GM19397 (cell line): ENCODE measurements around the gene ERBB2.

Experiments
- ATAC-seq: cut with Tn5 transposase; IDR thresholded peaks from one replicate; pipeline ENCODE4 v1.9.1; 2021; ENCODE audit warnings: mild to moderate bottlenecking, moderate library complexity; ENCODE audit not compliant: unreplicated experiment

ERBB2 gene

DNA sequence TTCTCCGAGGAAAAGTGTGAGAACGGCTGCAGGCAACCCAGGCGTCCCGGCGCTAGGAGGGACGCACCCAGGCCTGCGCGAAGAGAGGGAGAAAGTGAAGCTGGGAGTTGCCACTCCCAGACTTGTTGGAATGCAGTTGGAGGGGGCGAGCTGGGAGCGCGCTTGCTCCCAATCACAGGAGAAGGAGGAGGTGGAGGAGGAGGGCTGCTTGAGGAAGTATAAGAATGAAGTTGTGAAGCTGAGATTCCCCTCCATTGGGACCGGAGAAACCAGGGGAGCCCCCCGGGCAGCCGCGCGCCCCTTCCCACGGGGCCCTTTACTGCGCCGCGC is at the start of gene ERBB2:
ERBB2 (plus strand) TSS at position 247 of the 330 bp plus-strand sequence. CDS start 175 bp downstream, outside the sequence.
- ATAC-seq, result no peak

DNA sequence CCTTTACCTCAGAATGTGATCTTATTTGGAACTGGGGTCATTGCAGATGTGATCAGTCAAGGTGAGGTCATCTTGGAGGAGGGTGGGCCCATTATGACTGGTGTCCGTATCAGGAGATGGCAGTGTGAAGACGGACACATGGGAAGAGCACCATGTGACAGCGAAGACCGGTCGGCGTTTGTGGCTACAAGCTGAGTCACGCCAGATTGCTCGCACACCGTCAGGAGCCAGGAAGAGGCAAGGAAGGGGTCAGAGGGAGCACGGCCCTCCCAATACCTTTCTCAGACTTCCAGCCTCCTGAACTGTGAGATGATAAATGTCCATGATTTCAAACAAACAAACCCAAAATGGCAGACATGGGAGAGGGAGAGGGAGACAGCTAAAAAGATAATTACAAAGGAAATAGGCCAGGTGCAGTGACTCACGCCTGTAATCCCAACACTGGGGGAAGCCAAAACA is 49.7 kb upstream of the ERBB2 start:
- no peak for ATAC-seq

DNA sequence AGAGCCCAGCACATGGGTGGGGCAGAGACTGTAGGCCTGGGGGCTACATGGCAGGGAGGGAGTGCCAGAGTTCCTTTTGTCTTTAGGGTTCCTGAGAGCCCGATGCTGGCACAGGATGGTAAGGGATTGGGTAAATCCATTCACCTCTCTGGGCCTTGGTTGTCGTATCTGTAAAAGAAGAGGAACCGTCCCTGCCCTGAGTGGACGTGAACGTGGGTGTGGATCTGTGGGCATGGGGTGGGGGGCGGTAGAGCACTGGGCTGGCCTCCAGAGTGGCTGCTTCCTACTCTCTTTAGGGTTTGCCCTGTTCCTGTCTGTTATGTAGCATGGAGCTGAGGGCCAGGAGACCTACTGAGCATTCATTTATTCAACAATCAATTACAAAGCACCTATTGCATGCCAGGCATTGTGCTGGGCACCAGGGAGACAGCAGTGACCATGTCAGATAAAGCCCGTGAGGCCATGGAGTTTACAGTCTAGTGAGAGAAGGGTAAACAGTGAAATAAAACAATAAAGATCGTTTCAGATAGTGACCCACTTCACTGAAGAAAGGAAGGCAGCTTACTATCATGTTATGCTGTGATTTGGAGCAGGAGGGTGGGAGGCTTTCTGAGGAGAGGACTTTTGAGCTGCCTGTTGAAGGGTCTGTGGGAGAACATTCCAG is 47.8 kb upstream of the ERBB2 start:
- no peak for ATAC-seq

DNA sequence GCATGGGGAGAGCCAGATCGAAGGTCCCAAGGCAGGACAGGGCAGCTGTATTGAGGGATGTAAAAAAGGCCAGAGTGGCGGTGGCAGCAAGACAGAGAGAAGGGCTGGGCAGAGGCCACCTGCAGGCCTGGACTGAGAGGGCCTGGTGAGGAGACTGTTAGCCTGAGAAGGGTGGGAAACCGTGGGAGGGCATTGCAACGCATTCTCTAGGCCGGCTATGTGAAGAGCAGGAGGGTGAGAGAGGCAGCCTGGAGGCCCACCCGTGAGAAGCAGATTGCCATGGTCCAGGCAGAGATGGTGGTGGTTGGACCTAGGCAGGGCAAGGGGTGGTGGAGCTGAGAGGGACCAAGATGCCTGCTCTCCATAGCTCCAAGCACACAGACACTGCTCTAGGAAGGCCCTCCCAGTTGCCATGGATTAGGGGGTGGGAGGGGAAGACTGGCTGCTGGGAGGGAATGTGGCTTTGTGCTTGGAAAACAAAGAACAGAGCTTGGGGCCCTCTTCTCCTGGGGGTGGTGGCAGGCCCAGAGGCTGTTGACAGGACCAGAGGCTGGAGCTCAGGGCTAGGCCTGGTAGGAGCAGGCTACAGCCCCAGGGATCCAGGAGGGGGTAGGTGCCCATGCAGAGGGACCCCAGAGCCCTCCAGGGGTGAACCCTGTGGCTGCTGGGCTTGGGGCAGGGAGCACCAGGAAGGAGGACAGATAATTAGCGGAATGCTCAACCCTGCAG is 47.1 kb upstream of the ERBB2 start:
- no peak for ATAC-seq

DNA sequence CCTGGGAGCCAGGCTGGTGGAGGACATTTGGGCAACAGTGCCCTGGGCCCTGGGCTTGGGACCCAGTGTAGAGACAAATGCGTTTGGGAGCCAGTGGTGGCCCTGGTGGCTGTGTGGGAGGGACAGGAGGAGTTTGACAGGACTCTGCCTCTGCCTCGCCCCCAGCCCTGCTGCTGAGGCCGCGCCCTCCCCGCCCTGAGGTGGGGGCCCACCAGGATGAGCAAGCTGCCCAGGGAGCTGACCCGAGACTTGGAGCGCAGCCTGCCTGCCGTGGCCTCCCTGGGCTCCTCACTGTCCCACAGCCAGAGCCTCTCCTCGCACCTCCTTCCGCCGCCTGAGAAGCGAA is 46.6 kb upstream of the ERBB2 start:
- ATAC-seq, result no peak

DNA sequence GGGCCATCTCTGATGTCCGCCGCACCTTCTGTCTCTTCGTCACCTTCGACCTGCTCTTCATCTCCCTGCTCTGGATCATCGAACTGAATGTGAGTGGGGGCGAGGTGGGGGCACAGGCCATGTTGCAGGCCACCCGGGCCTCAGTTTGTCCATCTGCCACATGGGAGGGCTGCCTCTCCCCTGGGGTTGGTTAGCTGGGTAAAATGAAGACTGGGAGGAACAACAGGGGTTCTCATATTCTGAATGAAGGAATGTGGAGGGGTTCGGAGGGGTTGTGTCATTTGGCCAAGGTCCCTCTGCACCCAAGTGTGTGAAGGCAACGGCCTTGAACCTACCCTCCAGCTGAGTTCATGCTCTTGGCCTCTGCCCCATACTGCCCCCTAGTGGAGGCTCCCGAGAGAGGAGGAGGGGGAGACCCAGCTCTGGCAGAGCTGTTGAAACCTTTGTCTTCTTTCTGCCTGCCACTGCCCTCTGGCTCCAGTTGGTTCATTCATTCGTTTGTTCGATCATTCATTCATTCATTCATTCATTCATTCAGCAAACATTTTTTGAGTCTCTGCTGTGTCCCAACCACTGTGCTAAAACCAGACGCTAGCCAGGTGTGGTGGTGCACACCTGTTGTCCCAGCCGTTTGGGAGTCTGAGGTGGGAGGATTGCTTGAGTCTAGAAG is 46.1 kb upstream of the ERBB2 start:
- ATAC-seq, result no peak

DNA sequence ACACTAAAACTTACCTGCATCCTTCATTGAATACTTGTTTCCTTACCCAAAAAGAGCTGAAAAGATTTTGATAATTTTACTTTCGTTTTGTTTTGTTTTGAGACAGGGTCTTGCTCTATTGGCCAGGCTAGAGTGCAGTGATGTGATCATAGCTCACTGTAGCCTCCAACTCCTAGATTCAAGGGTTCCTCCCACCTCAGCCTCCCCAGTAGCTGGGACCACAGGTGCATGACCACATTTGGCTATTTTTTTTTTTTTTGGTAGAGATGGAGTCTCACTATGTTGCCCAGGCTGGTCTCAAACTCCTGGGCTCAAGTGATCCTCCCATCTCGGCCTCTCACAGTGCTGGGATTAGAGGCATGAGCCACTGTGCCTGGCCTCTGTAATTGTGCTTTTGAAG is 44.8 kb upstream of the ERBB2 start:
- ATAC-seq, result no peak

DNA sequence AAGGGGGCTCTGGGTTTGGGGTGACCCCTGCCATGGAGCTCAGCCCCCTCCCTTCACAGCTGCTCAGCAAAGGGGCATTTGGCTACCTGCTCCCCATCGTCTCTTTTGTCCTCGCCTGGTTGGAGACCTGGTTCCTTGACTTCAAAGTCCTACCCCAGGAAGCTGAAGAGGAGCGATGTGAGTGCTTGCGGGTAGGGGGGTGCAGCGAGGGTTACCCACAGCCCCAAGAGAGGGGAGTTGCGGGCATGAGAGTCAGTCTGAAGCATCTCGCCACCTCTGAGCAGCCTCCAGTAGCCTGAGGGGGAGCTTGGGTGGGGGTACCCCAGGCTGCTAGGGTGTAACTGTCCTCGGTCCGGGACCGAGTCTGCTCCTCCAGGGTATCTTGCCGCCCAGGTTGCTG is 41.5 kb upstream of the ERBB2 start:
- no peak for ATAC-seq

DNA sequence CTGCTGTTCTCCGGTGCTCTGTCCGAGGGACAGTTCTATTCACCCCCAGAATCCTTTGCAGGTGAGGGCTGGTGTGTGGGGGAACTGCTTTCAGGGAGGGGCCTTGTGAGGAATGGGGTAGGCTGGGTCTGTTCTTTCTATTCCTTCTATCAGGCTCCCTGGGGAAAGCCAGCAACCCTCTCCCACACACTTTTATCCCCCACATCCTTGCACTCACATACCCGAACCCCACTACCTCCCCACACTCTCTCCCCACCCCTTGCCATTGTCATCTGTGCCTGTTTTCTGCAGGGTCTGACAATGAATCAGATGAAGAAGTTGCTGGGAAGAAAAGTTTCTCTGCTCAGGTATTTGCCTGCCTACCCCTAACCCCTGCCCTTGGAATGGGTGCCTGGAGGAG is 41.1 kb upstream of the ERBB2 start:
- ATAC-seq, result no peak

DNA sequence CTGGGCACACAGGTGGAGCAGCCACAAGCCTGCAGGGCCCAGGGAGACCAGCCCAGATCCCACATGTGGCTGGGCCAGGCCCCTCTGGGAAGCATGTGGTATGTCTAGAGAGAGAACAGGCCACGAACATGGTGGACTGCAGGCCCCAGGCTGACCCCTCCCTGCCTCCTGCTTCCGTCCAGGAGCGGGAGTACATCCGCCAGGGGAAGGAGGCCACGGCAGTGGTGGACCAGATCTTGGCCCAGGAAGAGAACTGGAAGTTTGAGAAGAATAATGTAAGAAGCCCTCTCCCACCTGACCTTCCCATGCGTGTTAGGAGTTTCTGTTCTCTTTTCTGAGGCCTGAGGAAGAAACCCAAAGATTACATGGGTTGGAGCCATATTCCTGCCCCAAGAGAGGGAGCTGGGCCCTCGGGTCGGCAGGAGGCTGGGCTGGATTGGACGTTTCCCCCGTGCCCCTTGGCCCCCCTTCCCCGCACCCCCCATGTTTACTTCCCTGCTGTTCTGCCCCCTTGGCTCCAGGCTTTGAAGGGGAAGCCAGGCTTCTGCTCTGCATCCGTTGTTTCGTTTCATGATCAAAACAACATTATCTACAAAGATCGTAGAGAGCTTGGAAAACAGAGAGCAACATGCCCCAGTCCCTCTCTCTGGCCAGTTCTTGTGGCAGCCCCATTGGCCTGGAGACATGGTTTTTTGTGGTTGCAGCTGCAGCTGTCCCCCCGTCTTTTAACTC is 40.4 kb upstream of the ERBB2 start:
- no peak for ATAC-seq

DNA sequence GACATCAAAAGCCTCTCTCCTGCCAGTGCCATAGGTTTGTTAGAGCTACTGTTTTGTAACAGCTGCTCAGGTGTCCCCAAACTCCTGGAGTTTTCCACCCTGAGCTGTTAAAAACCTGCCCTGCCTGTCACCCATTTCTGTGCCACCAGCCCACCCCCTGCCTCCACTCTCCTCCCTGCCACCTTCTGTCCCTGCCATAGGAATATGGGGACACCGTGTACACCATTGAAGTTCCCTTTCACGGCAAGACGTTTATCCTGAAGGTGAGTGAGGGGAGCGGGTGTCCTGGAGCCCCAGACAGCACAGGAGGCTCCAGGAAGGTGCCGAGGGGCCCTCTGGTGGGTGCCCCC is 39.9 kb upstream of the ERBB2 start:
- no peak for ATAC-seq

DNA sequence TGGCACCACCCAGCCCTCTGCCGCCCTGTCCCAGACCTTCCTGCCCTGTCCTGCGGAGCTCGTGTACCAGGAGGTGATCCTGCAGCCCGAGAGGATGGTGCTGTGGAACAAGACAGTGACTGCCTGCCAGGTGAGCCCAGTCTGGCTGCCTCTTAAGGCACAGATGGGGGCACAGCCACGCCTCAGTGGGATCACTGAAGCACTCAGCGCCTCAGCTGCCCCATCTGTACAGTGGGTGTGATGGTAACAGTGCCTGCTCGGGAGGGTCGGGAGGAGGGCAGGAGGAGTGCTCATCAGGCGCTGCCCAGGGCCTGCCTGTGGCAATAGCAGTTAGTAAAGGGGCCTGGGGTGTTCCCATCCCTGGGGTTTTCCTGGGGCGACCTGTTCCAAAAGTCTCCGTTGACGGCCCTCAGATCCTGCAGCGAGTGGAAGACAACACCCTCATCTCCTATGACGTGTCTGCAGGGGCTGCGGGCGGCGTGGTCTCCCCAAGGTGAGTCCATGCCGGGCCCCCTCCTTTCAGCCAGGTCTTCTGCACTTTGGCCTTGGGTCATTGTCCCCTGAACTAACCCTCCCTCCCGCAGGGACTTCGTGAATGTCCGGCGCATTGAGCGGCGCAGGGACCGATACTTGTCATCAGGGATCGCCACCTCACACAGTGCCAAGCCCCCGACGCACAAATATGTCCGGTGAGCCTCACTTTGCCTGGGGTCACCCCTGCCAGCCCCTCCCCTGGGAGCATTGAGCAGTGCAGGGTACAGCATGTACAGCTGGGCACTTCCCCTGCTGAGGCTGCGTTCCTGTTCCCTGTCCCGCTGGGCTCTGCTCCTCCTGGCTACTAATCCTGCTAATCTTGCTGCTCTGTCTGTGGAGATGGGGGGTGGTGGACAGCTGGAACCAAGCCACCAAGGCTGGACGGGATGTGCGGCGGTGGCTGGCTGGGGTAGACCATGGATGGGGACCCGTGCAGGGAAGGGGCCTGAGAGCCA is 39.2 kb upstream of the ERBB2 start:
- no peak for ATAC-seq

DNA sequence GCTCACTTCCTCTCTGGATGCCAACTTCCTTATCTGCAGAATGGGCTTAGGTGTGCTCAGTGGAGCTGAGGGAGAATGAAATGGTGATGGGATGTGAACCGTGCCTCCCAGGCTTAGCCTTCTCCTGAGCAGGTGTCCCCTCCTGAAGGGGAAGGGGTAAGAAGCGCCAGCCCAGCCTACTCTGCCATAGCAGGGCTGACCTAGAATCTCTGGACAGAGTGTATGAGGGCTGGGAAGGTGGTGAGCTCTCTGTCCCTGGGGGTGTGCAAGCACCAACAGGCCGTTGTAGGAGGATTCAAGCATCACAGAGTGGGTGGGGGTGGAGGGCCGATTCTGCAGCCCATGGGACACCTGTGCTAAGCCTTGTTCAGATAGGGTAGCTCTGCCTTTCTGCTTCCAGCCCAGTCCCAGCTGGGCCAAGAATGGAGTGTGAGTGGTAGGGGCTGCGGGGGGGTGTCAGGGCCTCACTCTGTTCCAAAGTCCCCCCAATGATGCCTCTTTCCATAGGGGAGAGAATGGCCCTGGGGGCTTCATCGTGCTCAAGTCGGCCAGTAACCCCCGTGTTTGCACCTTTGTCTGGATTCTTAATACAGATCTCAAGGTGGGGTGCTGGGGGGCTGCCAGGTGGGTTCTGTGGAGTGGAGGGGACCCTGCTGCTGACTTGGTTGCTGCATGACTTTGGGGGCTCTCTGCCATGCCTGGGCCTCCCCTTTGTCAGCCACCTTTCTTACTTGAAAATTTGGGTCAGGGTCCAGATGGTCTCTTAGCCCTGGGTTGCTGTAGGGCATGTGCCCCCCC is 37.9 kb upstream of the ERBB2 start:
- no peak for ATAC-seq

DNA sequence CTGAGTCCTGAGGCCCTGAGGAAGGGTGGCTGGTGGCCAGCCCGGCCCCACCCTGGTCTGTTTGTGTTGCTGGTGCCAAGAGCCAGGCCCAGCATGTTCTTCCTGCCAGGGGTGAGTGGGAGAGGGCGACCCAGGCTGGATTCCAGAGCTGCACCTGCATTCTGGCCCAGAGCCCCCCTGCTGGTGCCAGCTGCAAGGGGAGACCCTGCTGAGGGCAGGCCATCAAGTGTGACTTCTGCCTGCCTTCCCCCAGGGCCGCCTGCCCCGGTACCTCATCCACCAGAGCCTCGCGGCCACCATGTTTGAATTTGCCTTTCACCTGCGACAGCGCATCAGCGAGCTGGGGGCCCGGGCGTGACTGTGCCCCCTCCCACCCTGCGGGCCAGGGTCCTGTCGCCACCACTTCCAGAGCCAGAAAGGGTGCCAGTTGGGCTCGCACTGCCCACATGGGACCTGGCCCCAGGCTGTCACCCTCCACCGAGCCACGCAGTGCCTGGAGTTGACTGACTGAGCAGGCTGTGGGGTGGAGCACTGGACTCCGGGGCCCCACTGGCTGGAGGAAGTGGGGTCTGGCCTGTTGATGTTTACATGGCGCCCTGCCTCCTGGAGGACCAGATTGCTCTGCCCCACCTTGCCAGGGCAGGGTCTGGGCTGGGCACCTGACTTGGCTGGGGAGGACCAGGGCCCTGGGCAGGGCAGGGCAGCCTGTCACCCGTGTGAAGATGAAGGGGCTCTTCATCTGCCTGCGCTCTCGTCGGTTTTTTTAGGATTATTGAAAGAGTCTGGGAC is 37.1 kb upstream of the ERBB2 start:
- no peak for ATAC-seq

DNA sequence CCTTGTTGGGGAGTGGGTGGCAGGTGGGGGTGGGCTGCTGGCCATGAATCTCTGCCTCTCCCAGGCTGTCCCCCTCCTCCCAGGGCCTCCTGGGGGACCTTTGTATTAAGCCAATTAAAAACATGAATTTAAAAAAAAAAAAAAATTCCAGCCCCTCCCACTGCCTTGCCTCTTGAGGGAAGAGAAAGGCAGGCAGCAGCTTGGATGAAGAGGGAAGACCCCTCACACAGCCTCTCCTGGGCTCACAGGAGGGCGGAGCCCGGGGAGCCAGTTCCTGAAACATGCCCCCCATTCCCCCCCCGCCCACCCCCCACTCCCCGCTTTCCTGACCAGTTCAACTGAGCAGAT is 36.5 kb upstream of the ERBB2 start:
- no peak for ATAC-seq

DNA sequence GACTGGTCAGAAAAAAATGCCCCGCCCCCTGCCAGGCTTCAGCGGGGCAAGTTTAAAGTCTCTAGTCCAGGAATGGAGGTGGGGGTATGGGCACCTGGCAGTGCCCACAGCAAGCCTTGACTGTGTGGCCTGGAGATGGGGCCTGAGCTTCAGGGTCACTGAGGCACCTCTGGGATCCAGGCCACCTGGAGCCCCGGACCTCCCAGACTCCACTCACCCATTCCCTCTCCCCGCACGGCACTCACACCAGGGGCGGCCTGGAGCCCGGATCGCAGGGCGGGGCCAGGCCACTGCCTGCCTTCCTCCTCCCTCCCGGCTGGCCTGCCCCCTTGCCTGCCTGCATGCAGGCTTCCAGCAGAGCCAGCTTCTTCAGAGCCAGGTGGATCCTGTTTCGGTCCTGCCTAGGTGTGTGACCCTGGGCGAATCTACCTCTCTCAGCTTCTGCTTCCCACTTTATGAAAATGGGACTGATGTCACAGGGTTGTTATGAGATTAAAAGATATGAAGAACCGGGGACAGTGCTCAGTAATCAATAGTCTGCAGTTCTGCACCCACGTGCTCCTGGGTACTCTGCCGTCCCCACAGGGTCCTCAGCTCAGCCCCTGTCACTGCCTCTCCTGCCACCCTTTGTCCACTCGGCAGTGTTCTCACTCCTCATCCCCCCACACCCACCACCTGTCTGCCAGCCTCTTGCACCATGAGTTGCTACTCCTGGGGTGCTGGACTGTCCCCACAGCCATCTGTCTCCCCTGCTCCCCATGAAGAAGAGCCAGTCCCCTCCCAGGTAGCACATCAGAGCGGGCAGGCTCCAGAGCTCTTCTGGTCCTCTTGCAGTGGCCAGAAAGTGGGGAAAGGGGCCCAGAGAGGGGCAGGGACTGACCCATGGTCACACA is 35.9 kb upstream of the ERBB2 start:
- ATAC-seq, result no peak

DNA sequence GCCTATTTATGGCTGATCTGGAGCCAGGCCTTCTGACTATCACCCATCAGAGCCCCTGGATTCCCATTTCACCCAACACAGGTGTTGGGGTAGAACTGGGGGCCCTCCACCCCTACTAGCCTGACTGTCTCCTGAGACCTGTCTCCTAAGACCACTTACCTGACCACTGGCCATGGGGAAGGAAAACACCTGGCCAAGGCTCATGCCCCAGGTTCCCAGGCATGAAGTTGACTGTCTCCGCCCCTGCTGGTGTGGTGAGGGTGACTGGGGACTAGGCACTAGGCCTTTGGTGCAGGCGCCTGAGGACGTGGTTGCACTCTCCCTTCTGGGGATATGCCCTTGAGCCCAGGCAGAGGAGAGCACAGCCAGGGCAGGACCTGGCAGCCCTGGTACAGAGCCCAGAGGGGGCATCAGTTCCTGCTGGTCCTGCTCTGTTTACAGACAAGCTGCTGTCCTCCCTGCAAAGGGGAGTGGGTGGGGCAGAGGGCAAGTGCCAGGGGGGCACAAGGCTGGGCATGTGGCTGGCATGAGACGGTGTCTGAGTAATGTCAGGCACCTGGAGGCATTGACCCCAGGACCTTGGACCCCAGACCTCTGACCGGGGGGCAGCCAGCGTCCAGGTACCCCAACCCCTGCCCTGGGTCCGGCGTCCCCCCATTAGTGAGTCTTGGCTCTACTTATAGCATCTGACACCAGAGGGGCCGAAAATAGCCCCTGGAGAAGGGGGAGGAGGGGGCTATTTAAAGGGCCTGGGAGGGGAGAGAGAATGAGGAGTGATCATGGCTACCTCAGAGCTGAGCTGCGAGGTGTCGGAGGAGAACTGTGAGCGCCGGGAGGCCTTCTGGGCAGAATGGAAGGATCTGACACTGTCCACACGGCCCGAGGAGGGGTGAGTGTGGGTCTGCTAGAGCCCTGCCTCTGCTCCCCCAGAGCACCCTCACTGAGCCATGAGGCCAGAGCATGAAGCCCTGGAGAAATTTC is 35.0 kb upstream of the ERBB2 start, which contains the start of gene TCAP:
TCAP (plus strand) TSS at position 769 of the 981 bp plus-strand sequence; CDS start at position 780, 11 bp downstream.
- ATAC-seq, result no peak
